ENCODE data around the gene HOMER1.

The HOMER1 gene

DNA sequence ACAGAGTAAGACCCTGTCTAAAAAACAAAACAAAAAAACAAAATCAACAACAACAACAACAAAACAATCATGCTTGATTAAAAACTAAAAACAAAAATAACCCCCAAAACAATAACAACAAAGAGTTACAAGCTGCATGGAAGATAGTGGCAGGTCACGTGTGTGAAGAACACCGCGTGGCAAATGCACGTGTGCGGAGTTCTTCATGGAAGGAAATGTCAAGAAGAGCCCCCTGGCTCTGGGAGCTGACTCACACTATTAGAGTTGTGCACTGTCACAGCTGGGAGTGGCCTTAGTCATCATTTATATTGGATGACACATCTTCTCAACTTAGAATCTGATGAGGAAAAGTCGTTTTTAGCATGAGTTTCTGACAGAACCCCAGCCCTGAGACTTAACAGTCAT, 167.5 kb downstream of the HOMER1 start:
- TF ChIP-seq, protein P1, sequence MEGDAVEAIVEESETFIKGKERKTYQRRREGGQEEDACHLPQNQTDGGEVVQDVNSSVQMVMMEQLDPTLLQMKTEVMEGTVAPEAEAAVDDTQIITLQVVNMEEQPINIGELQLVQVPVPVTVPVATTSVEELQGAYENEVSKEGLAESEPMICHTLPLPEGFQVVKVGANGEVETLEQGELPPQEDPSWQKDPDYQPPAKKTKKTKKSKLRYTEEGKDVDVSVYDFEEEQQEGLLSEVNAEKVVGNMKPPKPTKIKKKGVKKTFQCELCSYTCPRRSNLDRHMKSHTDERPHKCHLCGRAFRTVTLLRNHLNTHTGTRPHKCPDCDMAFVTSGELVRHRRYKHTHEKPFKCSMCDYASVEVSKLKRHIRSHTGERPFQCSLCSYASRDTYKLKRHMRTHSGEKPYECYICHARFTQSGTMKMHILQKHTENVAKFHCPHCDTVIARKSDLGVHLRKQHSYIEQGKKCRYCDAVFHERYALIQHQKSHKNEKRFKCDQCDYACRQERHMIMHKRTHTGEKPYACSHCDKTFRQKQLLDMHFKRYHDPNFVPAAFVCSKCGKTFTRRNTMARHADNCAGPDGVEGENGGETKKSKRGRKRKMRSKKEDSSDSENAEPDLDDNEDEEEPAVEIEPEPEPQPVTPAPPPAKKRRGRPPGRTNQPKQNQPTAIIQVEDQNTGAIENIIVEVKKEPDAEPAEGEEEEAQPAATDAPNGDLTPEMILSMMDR (IDR thresholded peaks at IDR 0.05; ENCODE audit: low read depth, low read length) = no peak
- TF ChIP-seq MYC (IDR thresholded peaks at IDR 0.05; ENCODE audit: low read depth, low read length) (no peak), POLR2A (IDR thresholded peaks at IDR 0.05; ENCODE audit: extremely low read depth, insufficient read length) (no peak)
- TF ChIP-seq, protein P2, sequence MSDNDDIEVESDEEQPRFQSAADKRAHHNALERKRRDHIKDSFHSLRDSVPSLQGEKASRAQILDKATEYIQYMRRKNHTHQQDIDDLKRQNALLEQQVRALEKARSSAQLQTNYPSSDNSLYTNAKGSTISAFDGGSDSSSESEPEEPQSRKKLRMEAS (IDR thresholded peaks at IDR 0.05; ENCODE audit: low read depth, low read length) = no peak
- peak; percentile 44 for DNase-seq (ENCODE audit: low read depth)
- H3K4me3 ChIP-seq (ENCODE audit: low read depth, low read length) = no peak overlapping the region

DNA sequence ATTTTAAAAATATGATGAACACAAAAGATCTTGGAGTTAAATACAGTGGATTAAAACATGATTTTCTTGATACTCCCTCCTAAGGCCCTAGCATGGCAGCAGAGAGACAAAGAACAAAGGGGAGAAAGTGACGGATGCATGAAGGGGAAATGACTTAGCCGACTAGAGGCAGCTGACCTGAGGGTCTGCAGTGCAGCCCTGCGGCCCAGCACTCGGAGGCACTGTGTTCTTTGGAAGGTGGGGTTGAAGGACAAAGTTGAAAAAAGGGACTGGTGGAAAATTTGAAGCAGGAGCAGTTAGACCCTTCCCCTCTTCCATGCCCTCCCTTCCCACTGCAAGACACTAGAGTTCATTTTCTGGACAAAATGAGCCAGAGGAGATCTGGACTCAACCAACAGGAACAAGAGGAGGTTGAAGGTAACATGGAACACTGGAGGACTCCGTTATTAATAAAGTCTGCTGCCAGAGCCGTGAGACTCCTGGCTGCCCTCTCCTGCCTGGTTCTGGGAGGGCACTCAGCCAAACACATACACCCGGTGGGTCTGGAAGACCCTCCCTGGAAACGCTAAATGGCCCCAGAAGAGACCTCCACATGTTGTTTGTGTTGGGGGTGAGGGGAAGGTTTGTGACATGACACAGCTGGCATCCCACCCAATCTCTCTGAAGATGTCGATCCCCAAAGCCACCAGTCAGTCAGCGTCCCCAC, 179.9 kb downstream of the HOMER1 start:
- DNase-seq (ENCODE audit: low read depth) = no peak
- TF ChIP-seq POLR2A (IDR thresholded peaks at IDR 0.05; ENCODE audit: extremely low read depth, insufficient read length) (no peak), MYC (IDR thresholded peaks at IDR 0.05; ENCODE audit: low read depth, low read length) (no peak)
- TF ChIP-seq, protein P1 (IDR thresholded peaks at IDR 0.05; ENCODE audit: low read depth, low read length) = no peak
- TF ChIP-seq, protein P2 (IDR thresholded peaks at IDR 0.05; ENCODE audit: low read depth, low read length) = no peak
- no peak overlapping the region for H3K4me3 ChIP-seq (ENCODE audit: low read depth, low read length)

DNA sequence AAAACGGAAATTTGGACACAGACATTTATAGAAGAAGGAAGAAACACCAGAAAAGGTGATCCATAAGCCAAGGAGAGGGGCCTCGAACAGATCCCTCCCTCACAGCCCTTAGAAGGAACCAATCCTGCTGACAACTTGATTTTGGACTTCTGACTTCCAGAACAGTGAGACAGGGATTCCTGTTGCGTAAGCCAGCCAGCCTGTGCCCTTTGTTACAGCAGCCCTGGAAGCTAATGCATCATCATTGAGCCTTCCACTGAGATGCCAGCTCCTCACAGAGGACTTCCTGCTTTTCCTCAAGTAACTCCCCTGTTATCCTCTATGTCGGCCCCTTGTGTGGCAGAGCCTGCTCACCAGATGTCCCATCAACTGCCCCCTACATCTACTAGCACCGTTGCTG, 183.9 kb downstream of the HOMER1 start:
- no peak overlapping the region for H3K4me3 ChIP-seq (ENCODE audit: low read depth, low read length)
- TF ChIP-seq, protein P1 (IDR thresholded peaks at IDR 0.05; ENCODE audit: low read depth, low read length) = no peak
- TF ChIP-seq, protein P2 (IDR thresholded peaks at IDR 0.05; ENCODE audit: low read depth, low read length) = no peak
- TF ChIP-seq MYC (IDR thresholded peaks at IDR 0.05; ENCODE audit: low read depth, low read length) (no peak), POLR2A (IDR thresholded peaks at IDR 0.05; ENCODE audit: extremely low read depth, insufficient read length) (no peak)
- DNase-seq (ENCODE audit: low read depth) = no peak

DNA sequence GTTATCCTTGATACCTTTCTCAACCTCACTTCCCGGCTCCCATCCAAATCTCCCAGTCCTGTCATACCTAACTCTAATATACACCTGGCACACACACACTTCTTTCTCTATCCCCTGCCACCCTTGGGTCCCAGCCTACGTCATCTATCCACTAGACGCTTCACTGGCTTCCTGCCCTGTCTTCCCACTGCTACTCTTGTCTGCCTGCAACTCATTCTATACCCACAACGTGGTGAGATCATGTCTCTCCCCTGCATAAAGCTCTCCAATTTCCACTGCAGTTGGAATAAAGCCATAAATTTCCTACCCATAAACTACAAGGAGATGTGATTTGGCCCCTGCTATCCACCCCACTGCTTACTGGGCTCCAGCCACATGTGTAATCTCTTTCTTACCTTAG, 184.5 kb downstream of the HOMER1 start:
- H3K4me3 ChIP-seq (ENCODE audit: low read depth, low read length) = no peak overlapping the region
- TF ChIP-seq, protein P2 (IDR thresholded peaks at IDR 0.05; ENCODE audit: low read depth, low read length) = no peak
- no peak for TF ChIP-seq POLR2A (IDR thresholded peaks at IDR 0.05; ENCODE audit: extremely low read depth, insufficient read length)
- no peak for TF ChIP-seq MYC (IDR thresholded peaks at IDR 0.05; ENCODE audit: low read depth, low read length)
- TF ChIP-seq, protein P1 (IDR thresholded peaks at IDR 0.05; ENCODE audit: low read depth, low read length) = no peak
- DNase-seq (ENCODE audit: low read depth) = no peak
